Left ventricle myocardium inferior (tissue), 1 donor: ENCODE measurements around the gene FOXO3. TPM values are rescaled to one million over a fixed set of nuclear protein-coding genes. Genes with fewer than 3 reads are reported as not detected.
A peak's percentile ranks its signal among the peaks of the same experiment; 100 is the strongest.

ENCODE experiments used
- DNase-seq: peaks from one replicate; pipeline ENCODE4 v3.0.0-alpha.2; 2020
- H3K27ac ChIP-seq: fragments of 200-600 bp; replicated peaks from 2 replicates; pipeline ENCODE4 v1.8.0; 2021
- H3K27me3 ChIP-seq: fragments of 200-600 bp; 2 replicates; pipeline ENCODE4 v1.8.0; 2021; ENCODE audit warnings: low read depth
- H3K36me3 ChIP-seq: fragments of 200-600 bp; 2 replicates; pipeline ENCODE4 v1.8.0; 2021
- H3K4me1 ChIP-seq: fragments of 200-600 bp; 2 replicates; pipeline ENCODE4 v1.8.0; 2021
- H3K4me3 ChIP-seq: fragments of 200-600 bp; 2 replicates; pipeline ENCODE4 v1.8.0; 2021; ENCODE audit warnings: mild to moderate bottlenecking, moderate library complexity
- H3K9me3 ChIP-seq: fragments of 200-600 bp; replicated peaks from 2 replicates; pipeline ENCODE4 v1.8.0; 2021
- CTCF ChIP-seq: fragments of 200-600 bp; IDR thresholded peaks from 2 replicates; pipeline ENCODE4 v1.8.0; 2021; ENCODE audit warnings: antibody characterized with exemption, mild to moderate bottlenecking, borderline replicate concordance
- intact Hi-C: fragments of 100-400 bp; cut with micrococcal nuclease; formaldehyde crosslinking; loops from one replicate; pipeline ENCODE4 v1.11.0; 2022
- total RNA-seq: library from RNA; stranded (reverse); fragmentation: NEBNext Ultra II Directional; extraction: Animal tissue kit (Norgen Biotek cat#: 25700); gene quantifications from one replicate; pipeline ENCODE4 v1.2.1, GENCODE V29; 2021
- donor health status: DM: no; HTN: yes; CAD: no; lungs with severe emphysema.

Gene FOXO3
- total RNA-seq, 1 donor from 2014 or later = 34.8 TPM

DNA sequence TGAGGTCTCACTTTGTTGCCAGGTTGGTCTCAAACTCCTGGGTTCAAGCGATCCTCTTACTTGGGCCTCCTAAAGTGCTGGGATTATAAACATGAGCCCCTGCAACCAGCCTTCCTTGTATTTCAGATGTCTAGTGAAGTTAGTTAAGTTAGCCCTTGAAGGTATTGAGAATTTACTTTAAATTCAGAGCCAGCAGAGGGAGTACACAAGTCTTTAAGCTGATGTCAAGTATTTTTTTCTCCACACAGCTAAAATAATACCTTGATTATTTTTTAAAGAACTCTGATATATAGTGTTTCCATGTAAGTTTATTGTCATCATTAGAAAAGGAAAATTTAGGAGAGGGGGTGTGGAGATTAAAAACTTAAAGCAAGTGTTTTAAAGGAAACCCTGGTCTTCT lies 9.8 kb downstream of the FOXO3 start:
- Histone ChIP-seq H3K27ac (no peak overlapping the region), H3K4me3 (no peak overlapping the region), H3K27me3 (no peaks in the 10 kb centered on the region), H3K36me3 (peaks cover 60% of the 10 kb centered on the region), H3K4me1 (peaks cover 93% of the 10 kb centered on the region), H3K9me3 (no peaks in the 10 kb centered on the region)
- intact Hi-C loops = no loop called here
- DNase-seq = no peak
- no peak for TF ChIP-seq CTCF

- H3K36me3 ChIP-seq = peaks cover 35% of the 10 kb centered on the region
- DNase-seq = no peak
- peaks cover 93% of the 10 kb centered on the region for H3K4me1 ChIP-seq
- intact Hi-C loops = no loop called here
- no peaks in the 10 kb centered on the region for H3K9me3 ChIP-seq
- peak overlapping the region; percentile 1 for H3K4me3 ChIP-seq
- no peak for TF ChIP-seq CTCF
- H3K27me3 ChIP-seq = no peaks in the 10 kb centered on the region
- H3K27ac ChIP-seq = peak overlapping the region; percentile 77
Observed at GRCh38 chr6:108574457-108575141, 13.9 kb downstream of the FOXO3 start.

- no peaks in the 10 kb centered on the region for H3K27me3 ChIP-seq
- TF ChIP-seq CTCF = no peak
- intact Hi-C loops = no loop called here
- DNase-seq = no peak
- H3K36me3 ChIP-seq = peaks cover 21% of the 10 kb centered on the region
- no peaks in the 10 kb centered on the region for H3K9me3 ChIP-seq
- H3K4me1 ChIP-seq = peaks cover 95% of the 10 kb centered on the region
- no peak overlapping the region for H3K4me3 ChIP-seq
- H3K27ac ChIP-seq = peak overlapping the region; percentile 77
Observed at GRCh38 chr6:108575905-108576494, 15.3 kb downstream of the FOXO3 start.

GRCh38 chr6:108576709-108577108 lies 16.0 kb downstream of the FOXO3 start:
- no peaks in the 10 kb centered on the region for H3K27me3 ChIP-seq
- peaks cover 95% of the 10 kb centered on the region for H3K4me1 ChIP-seq
- no peaks in the 10 kb centered on the region for H3K9me3 ChIP-seq
- no peak overlapping the region for H3K4me3 ChIP-seq
- intact Hi-C loops = no loop called here
- H3K27ac ChIP-seq = peak overlapping the region; percentile 77
- no peak for TF ChIP-seq CTCF
- no peak for DNase-seq
- peaks cover 14% of the 10 kb centered on the region for H3K36me3 ChIP-seq

DNA sequence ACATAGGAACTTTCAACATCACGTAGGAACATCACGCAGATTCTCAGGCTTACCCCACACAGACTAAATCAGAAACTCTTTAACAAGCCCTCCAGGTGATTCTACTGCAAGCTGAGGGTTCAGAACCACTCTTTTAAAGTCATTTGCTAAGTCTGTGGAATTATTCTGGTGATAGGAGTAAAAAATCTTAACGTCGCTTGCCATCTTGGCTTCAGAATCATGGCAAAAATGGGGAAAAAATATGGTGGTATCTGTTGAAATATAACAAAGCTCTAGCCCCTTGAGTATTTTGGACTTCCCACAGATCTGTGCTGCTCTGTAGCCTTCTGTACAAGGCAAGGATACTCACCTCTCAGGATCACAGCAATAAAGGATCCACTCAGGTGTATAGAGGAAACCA lies 17.4 kb downstream of the FOXO3 start:
- no peak for TF ChIP-seq CTCF
- Histone ChIP-seq H3K9me3 (no peaks in the 10 kb centered on the region), H3K36me3 (peaks cover under 1% of the 10 kb centered on the region)

More for the DNA sequence above, 17.4 kb downstream of the FOXO3 start:
- Histone ChIP-seq H3K4me1 (peaks cover 100% of the 10 kb centered on the region), H3K4me3 (no peak overlapping the region), H3K27ac (peak overlapping the region; percentile 77), H3K27me3 (no peaks in the 10 kb centered on the region)
- DNase-seq = no peak
- intact Hi-C loops = no loop called here
